ENCODE data around the gene PPP1R9A. TPM values are rescaled to one million over a fixed set of nuclear protein-coding genes. Genes with fewer than 3 reads are reported as not detected.

PPP1R9A gene
- total and polyA plus RNA-seq, 8 donors = 18.7 to 28.6 (median 24.3) TPM

- Histone ChIP-seq H3K27me3 (no peaks in the 10 kb centered on the region), H3K4me3 (no peak overlapping the region), H3K27ac (no peak overlapping the region), H3K4me1 (no peaks in the 10 kb centered on the region), H3K9me3 (no peaks in the 10 kb centered on the region), H3K36me3 (no peaks in the 10 kb centered on the region)
- intact Hi-C loops (cut with DNase I) = no loop called here
- DNase-seq (no peak), ATAC-seq (no peak)
- TF ChIP-seq, protein P1, sequence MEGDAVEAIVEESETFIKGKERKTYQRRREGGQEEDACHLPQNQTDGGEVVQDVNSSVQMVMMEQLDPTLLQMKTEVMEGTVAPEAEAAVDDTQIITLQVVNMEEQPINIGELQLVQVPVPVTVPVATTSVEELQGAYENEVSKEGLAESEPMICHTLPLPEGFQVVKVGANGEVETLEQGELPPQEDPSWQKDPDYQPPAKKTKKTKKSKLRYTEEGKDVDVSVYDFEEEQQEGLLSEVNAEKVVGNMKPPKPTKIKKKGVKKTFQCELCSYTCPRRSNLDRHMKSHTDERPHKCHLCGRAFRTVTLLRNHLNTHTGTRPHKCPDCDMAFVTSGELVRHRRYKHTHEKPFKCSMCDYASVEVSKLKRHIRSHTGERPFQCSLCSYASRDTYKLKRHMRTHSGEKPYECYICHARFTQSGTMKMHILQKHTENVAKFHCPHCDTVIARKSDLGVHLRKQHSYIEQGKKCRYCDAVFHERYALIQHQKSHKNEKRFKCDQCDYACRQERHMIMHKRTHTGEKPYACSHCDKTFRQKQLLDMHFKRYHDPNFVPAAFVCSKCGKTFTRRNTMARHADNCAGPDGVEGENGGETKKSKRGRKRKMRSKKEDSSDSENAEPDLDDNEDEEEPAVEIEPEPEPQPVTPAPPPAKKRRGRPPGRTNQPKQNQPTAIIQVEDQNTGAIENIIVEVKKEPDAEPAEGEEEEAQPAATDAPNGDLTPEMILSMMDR (IDR thresholded peaks at IDR 0.05) = no peak
Observed at GRCh38 chr7:95225301-95225700, 317.9 kb downstream of the PPP1R9A start.

DNA sequence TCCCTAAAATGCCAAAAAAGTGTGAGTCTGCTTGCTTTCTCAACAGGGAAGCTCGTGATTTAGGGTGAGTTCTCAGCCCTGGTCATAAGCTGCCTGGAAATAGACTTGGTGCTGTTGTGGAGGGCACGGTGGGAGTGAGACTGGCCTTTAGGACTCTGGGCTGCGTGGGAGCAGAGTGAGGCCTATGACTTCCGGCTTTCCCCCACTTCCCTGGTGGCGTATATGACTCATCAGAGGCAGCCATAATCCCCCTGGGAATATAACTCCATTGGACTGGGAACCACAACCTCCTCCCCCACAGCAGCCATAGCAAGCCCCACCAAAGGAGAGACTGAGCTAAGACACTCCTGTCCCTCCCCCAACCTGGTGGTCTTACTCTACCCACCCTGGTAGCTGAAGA, 321.9 kb downstream of the PPP1R9A start:
- H3K4me1 ChIP-seq = no peaks in the 10 kb centered on the region
- TF ChIP-seq, protein P1 (IDR thresholded peaks at IDR 0.05) = no peak
- ATAC-seq (no peak), DNase-seq (no peak)
- no peak overlapping the region for H3K4me3 ChIP-seq
- H3K27ac ChIP-seq = no peak overlapping the region
- H3K36me3 ChIP-seq = no peaks in the 10 kb centered on the region
- no peaks in the 10 kb centered on the region for H3K27me3 ChIP-seq
- intact Hi-C loops (cut with DNase I) = no loop called here
- no peaks in the 10 kb centered on the region for H3K9me3 ChIP-seq

DNA sequence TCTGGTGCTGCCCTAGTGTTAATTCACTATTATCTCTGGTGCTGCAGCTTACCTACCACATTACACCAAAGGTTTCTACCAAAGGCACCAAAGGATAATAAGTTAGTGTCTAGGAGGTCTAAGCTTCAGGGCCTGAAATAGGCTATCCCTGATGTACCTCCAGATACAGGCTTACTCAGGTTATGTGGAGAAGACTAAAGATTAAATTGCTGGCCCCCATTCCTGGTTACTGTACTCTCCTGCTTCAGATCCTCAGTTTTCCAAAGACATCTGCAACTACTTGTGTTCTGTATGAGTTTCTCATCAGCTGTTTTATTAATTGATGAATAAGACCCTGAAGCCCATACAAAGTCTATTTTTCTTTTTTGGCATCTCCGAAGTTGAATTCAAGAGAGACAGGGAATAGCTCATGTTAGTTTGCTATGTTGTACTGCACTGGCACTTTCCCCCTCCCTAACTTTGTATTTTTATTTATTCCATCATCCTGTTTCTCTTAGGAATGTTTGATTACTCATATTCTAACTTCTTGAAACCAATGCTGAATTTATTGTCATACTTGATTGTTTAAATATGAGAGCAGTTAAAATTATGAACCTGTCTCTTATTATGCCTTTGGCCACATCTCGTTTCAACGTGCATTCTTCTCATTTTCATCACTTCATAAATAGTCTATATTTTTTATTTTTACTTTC, 331.0 kb downstream of the PPP1R9A start:
- Histone ChIP-seq H3K4me3 (no peak overlapping the region), H3K4me1 (no peaks in the 10 kb centered on the region), H3K27ac (no peak overlapping the region), H3K36me3 (no peaks in the 10 kb centered on the region), H3K9me3 (no peaks in the 10 kb centered on the region), H3K27me3 (no peaks in the 10 kb centered on the region)
- intact Hi-C loops (cut with DNase I) = no loop called here
- DNase-seq (no peak), ATAC-seq (no peak)
- TF ChIP-seq, protein P1 (IDR thresholded peaks at IDR 0.05) = no peak

DNA sequence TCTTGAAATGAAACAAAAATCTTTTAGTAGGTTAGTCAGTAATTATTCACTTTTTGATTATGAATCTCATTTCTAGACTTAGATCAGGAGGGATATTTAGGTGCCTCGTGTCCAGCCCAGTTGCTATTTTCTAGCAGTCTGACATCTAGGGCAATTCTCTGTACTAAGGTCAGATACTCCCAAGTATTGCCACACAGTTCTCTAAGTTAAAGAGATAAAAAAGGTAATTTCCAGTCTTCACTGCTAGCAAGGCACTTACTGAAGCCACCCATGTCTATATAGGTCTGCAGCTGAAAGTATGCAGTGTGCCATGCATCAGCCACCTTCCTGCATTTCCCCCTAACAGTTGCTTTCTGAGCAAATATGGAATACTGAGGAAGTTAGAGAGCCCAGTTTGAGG, 333.5 kb downstream of the PPP1R9A start:
- Histone ChIP-seq H3K36me3 (no peaks in the 10 kb centered on the region), H3K27me3 (no peaks in the 10 kb centered on the region), H3K4me3 (no peak overlapping the region), H3K9me3 (no peaks in the 10 kb centered on the region), H3K27ac (no peak overlapping the region), H3K4me1 (no peaks in the 10 kb centered on the region)
- DNase-seq (no peak), ATAC-seq (no peak)
- intact Hi-C loops (cut with DNase I) = no loop called here
- TF ChIP-seq, protein P1 (IDR thresholded peaks at IDR 0.05) = no peak

GRCh38 chr7:95242266-95242665, 334.9 kb downstream of the PPP1R9A start:
- Histone ChIP-seq H3K36me3 (no peaks in the 10 kb centered on the region), H3K9me3 (no peaks in the 10 kb centered on the region), H3K27me3 (no peaks in the 10 kb centered on the region), H3K27ac (no peak overlapping the region), H3K4me1 (no peaks in the 10 kb centered on the region), H3K4me3 (no peak overlapping the region)
- TF ChIP-seq, protein P1 (IDR thresholded peaks at IDR 0.05) = no peak
- DNase-seq (no peak), ATAC-seq (no peak)
- intact Hi-C loops (cut with DNase I) = no loop called here
